Right hindlimb (tissue), 1 donor: Measurements from ENCODE around the gene MAST2.
"Not testable (repeated sequence)": the region's sequence is repeated elsewhere in the genome, so short reads cannot be mapped to it uniquely, and the experiment has no call there.

ENCODE experiments used
- DNase-seq: peaks from one replicate; pipeline ENCODE4 v3.0.0-alpha.2; 2018

The MAST2 gene

DNA sequence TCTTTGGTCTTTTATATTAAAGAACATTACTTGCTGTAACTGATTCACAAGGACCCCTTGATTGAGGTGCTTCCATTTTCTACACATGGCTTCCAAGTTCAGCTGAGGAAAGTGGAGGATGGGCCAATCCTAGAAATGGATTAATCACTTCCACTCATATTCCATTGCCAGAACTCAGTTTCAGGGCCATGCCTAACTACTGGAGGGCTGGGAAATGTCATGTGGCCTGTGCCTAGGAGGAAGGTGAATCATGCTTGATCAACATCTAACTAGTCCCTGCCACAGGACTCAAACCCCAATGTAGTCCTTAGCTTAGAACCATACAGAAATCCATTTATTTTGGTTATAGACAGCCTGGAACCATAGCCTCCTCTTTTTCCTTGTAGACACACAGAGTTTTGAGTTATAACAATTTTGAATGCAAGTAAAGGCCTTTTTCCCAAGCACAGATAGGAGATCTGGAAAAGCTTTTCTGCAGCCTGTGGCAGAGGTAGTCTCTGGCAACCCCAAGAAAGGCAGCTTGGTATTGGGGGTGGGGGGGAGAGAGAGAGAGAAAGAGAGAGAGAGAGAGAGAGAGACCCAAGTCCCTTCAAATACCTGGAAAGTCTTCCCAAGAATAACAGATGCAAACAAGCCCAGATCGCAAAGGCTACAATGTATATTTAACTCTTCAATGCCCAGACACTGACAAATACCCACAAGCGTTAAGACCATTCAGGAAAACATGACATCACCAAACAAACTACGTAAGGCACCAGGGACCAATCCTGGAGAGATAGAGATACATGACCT is 12.5 kb downstream of the MAST2 start:
- DNase-seq: no peak

GRCh38 chr1:45820173-45820572 is 16.8 kb downstream of the MAST2 start:
- DNase-seq: no peak

- DNase-seq: no peak
These were observed 17.4 kb downstream of the MAST2 start for GRCh38 chr1:45820788-45821187.

GRCh38 chr1:45822644-45823043 is 19.2 kb downstream of the MAST2 start:
- DNase-seq: no peak

GRCh38 chr1:45824607-45825006 is 21.2 kb downstream of the MAST2 start:
- no peak for DNase-seq

- no peak for DNase-seq
These were observed 23.8 kb downstream of the MAST2 start for GRCh38 chr1:45827256-45827655.

GRCh38 chr1:45828841-45829240 is 25.4 kb downstream of the MAST2 start:
- no peak for DNase-seq

GRCh38 chr1:45833361-45833760 is 29.9 kb downstream of the MAST2 start:
- DNase-seq: no peak

- DNase-seq: no peak
These were observed 31.3 kb downstream of the MAST2 start for GRCh38 chr1:45834689-45835088.

- no peak for DNase-seq
These were observed 33.0 kb downstream of the MAST2 start for GRCh38 chr1:45836451-45836850.

DNA sequence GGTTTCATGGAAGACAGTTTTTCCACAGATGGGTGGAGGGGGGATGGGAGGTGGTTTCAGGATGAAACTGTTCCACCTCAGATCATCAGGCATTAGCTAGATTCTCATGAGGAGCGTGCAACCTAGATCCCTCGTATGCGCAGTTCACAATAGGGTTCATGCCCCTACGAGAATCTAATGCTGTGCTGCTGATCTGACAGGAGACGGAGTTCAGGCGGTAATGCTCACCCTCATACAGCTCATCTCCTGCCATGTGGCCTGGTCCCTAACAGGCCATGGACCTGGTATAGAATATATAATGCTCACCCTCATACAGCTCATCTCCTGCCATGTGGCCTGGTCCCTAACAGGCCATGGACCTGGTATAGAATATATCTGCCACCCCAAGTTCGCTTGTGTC is 33.4 kb downstream of the MAST2 start:
- DNase-seq: not testable (repeated sequence)

- DNase-seq: not testable (repeated sequence)
These were observed 34.9 kb downstream of the MAST2 start for GRCh38 chr1:45838322-45838721.

DNA sequence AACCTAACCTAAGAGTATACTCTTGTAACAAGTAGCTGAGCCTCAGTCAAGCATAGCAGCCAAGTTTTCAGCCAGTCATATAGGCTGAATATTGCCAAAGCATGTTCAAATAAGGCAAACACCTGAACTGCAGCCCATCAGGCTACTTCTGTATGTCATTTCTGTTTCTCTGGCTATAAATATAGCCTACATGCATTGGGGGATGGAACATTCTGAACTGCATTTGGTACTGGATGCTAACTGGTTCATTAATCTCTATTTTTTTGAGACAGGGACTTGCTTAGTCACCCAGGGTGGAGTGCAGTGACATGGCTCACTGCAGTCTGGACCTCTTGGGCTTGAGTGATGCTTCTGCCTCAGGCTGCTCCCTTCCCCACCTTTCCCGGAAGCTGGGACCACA is 37.3 kb downstream of the MAST2 start:
- no peak for DNase-seq

DNA sequence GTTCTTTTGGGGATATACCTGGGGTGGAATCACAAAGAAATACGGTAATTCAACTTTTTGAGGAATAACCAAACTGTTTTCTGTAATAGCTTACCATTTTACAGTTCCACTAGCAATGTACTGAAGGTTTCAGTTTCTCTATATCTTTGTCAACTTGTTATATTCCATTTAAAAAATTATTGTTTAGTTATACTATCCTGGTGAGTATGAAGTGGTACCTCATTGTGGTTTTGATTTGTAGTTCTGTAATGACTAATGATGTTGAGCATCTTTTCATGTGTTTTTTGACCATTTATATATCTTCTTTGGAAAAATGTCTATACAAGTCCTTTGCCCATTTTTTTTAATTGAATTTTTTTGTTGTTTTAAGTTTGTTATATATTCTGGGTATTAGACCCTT is 39.4 kb downstream of the MAST2 start:
- no peak for DNase-seq

GRCh38 chr1:45843474-45843905 is 40.1 kb downstream of the MAST2 start:
- no peak for DNase-seq

DNA sequence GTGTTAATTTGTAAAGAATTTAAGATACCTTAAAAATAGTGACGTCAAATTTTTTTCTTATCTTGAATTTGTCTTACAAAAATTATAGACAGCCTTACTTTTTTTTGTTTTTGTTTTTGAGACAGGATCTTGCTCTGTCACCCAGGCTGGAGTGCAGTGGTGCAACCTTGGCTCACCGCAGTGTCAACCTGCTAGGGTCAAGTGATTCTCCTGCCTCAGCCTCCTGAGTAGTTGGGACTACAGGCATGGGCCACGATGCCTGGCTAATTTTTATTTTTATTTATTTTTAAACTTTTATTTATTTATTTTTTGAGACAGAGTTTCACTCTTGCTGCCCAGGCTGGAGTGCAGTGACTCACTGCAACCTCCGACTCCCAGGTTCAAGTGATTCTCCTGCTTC is 40.6 kb downstream of the MAST2 start:
- not testable (repeated sequence) for DNase-seq

GRCh38 chr1:45846931-45847330 is 43.5 kb downstream of the MAST2 start:
- DNase-seq: no peak

- DNase-seq: no peak
These were observed 44.7 kb downstream of the MAST2 start for GRCh38 chr1:45848097-45848496.

DNA sequence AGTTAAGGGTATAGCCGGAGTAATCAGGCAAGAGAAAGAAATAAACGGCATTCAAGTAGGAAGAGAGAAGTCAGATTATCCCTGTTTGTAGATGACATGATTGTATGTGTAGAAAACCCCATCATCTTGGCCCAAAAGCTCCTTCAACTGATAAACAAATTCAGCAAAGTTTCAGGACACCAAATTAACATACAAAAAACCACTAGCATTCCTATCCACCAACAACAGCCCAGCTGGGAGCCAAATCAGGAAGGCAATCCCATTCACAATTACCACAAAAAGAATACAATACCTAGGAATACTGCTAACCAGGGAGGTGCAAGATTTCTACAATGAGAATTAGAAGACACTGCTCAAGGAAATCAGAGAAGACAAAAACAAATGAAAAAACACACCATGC is 45.3 kb downstream of the MAST2 start:
- no peak for DNase-seq

DNA sequence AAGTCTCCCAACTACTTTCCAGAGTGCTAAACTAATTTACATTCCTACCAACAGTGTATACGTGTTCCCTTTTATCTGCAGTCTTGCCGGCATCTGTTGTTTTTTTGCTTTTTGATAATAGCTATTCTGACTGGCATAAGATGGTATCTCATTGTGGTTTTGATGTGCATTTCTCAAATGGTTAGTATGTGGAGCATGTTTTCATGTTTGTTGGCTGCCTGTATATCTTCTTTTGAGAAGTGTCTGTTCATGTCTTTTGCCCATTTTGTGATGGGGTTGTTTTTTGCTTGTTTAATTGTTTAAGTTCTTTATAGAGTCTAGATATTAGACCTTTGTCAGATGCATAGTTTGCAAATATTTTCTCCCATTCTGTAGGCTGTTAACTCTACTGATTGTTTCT is 46.6 kb downstream of the MAST2 start:
- DNase-seq: no peak

DNA sequence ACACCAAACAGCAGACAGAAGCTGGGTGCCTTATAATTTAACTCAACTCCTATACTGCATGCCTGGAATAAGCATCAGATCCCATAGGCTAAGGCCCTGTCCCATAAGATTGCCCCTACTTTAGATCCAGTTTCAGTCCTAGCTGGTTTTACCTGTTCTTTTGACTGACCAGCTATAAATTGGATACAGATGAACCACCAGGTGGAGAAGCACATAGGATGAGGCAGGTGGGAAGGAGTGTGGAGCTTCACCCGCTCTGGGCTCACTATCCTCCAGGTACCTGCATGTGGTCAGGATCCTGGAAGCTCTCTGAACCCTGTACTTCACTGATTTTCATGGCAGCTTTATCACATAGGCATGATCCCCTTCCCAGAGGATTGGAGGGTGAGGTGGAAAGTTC is 51.3 kb downstream of the MAST2 start:
- DNase-seq: no peak

GRCh38 chr1:45857101-45857700 is 53.8 kb downstream of the MAST2 start:
- DNase-seq: no peak

DNA sequence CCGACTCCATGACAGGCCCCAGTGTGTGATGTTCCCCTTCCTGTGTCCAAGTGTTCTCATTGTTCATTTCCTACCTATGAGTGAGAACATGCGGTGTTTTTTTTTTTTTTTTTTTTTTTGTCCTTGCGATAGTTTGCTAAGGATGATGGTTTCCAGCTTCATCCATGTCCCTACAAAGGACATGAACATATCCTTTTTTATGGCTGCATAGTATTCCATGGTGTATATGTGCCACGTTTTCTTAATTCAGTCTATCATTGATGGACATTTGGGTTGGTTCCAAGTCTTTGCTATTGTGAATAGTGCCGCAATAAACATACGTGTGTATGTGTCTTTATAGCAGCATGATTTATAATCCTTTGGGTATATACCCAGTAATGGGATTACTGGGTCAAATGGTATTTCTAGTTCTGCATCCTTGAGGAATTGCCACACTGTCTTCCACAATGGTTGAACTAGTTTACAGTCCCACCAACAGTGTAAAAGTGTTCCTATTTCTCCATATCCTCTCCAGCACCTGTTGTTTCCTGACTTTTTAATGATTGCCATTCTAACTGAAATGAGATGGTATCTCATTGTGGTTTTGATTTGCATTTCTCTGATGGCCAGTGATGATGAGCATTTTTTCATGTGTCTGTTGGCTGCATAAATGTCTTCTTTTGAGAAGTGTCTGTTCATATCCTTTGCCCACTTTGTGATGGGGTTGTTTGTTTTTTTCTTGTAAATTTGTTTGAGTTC is 54.5 kb downstream of the MAST2 start:
- not testable (repeated sequence) for DNase-seq

DNA sequence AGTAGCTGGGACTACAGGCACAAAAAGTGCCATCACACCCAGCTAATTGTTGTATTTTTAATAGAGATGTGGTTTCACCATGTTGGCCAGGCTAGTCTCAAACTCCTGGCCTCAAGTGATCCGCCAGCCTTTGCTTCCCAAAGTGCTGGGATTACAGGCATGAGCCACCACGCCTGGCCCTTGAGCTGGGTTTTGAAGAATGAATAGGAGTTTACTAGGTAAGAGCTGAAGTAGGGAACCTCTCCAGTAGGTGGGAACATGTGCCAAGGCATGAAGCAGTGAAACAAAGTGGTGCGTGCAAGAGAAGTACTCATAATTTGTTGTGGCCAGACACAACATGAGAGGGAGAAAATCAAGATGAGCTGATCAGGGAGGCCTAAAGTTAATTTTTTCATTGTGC is 55.8 kb downstream of the MAST2 start:
- no peak for DNase-seq
